SK-N-SH (cell line): ENCODE results near the gene GRIK5.

ENCODE experiments used
- CHD2 ChIP-seq: fragments of 150-350 bp; IDR thresholded peaks from 2 replicates; pipeline ENCODE4 v1.6.1; 2018; ENCODE audit warnings: low read length; ENCODE audit not compliant: partially characterized antibody
- CTCF ChIP-seq: fragments of 200-600 bp; sonication (generic); IDR thresholded peaks from 2 replicates; pipeline ENCODE4 v1.6.1; 2017; ENCODE audit warnings: antibody characterized with exemption, mild to moderate bottlenecking, moderate library complexity
- ELF1 ChIP-seq: IDR thresholded peaks from 2 replicates; pipeline ENCODE4 v1.4.0; 2012
- FOXJ3 ChIP-seq: sonication (generic); formaldehyde crosslinking; IDR thresholded peaks from 2 replicates; pipeline ENCODE4 v1.5.1; 2020; ENCODE audit warnings: mild to moderate bottlenecking, missing genetic modification reagents
- GABPA ChIP-seq: IDR thresholded peaks from 2 replicates; pipeline ENCODE4 v1.4.0; 2012; ENCODE audit warnings: low read depth, mild to moderate bottlenecking
- POLR2AphosphoS5 ChIP-seq: IDR thresholded peaks from 2 replicates; pipeline ENCODE4 v1.6.1; 2012; ENCODE audit warnings: low read depth, low read length
- REST ChIP-seq: IDR thresholded peaks from 2 replicates; pipeline ENCODE4 v1.6.1; 2012; ENCODE audit warnings: mild to moderate bottlenecking, low read depth, low read length, moderate library complexity
- TEAD4 ChIP-seq: IDR thresholded peaks from 2 replicates; pipeline ENCODE4 v1.4.0; 2012; ENCODE audit warnings: mild to moderate bottlenecking, borderline replicate concordance; ENCODE audit not compliant: insufficient read depth
- USF2 ChIP-seq: fragments of 150-350 bp; IDR thresholded peaks from 2 replicates; pipeline ENCODE4 v1.6.1; 2017; ENCODE audit warnings: antibody characterized with exemption, low read length, low read depth, borderline replicate concordance
- YY1 ChIP-seq: IDR thresholded peaks from 2 replicates; pipeline ENCODE4 v1.4.0; 2012; ENCODE audit warnings: low read depth, mild to moderate bottlenecking

GRCh38 chr19:42117076-42117475 lies 47.1 kb upstream of the GRIK5 start:
- no peak for TF ChIP-seq POLR2AphosphoS5
- TF ChIP-seq USF2, result no peak
- no peak for TF ChIP-seq YY1
- no peak for TF ChIP-seq TEAD4
- TF ChIP-seq CTCF, result no peak
- no peak for TF ChIP-seq REST
- no peak for TF ChIP-seq FOXJ3 (CRISPR knock-in tag)
- TF ChIP-seq GABPA, result no peak
- TF ChIP-seq ELF1, result no peak
- TF ChIP-seq CHD2, result no peak
